ENCODE data around the gene TGM1.

Gene TGM1

GRCh38 chr14:24292118-24292807 is 29.3 kb upstream of the TGM1 start:
- DNase-seq (ENCODE audit: low read depth in 2 of 2): no peak

- no peak for DNase-seq (ENCODE audit: low read depth in 2 of 2)
Observed at GRCh38 chr14:24291446-24292117, 28.6 kb upstream of the TGM1 start.

GRCh38 chr14:24290746-24291145 is 27.8 kb upstream of the TGM1 start:
- DNase-seq (ENCODE audit: low read depth in 2 of 2): no peak

GRCh38 chr14:24289649-24290280 is 26.8 kb upstream of the TGM1 start:
- DNase-seq (ENCODE audit: low read depth in 2 of 2): no peak

- no peak for DNase-seq (ENCODE audit: low read depth in 2 of 2)
Observed at GRCh38 chr14:24286996-24287395, 24.0 kb upstream of the TGM1 start.

GRCh38 chr14:24285351-24285750 is 22.4 kb upstream of the TGM1 start:
- DNase-seq (ENCODE audit: low read depth in 2 of 2): no peak

- DNase-seq (ENCODE audit: low read depth in 2 of 2): no peak
Observed at GRCh38 chr14:24284501-24285035, 21.6 kb upstream of the TGM1 start.

GRCh38 chr14:24283796-24284460 is 21.0 kb upstream of the TGM1 start:
- no peak for DNase-seq (ENCODE audit: low read depth in 2 of 2)

GRCh38 chr14:24282736-24283135 is 19.8 kb upstream of the TGM1 start:
- DNase-seq (ENCODE audit: low read depth in 2 of 2): no peak

- DNase-seq (ENCODE audit: low read depth in 2 of 2): no peak
Observed at GRCh38 chr14:24281636-24282035, 18.7 kb upstream of the TGM1 start.

GRCh38 chr14:24280797-24281460 is 18.0 kb upstream of the TGM1 start:
- DNase-seq (ENCODE audit: low read depth in 2 of 2): no peak

- peak in 1 of 2 donors; percentile 29 for DNase-seq (ENCODE audit: low read depth in 2 of 2)
Observed at GRCh38 chr14:24279301-24280186, 16.6 kb upstream of the TGM1 start.

GRCh38 chr14:24278424-24278823 is 15.4 kb upstream of the TGM1 start:
- no peak for DNase-seq (ENCODE audit: low read depth in 2 of 2)

- DNase-seq (ENCODE audit: low read depth in 2 of 2): no peak
Observed at GRCh38 chr14:24277606-24278321, 14.8 kb upstream of the TGM1 start.

GRCh38 chr14:24277071-24277470 is 14.1 kb upstream of the TGM1 start:
- DNase-seq (ENCODE audit: low read depth in 2 of 2): no peak

GRCh38 chr14:24274101-24274543 is 11.1 kb upstream of the TGM1 start:
- DNase-seq (ENCODE audit: low read depth in 2 of 2): no peak

- DNase-seq (ENCODE audit: low read depth in 2 of 2): no peak
Observed at GRCh38 chr14:24273422-24273998, 10.5 kb upstream of the TGM1 start.

- DNase-seq (ENCODE audit: low read depth in 2 of 2): no peak
Observed at GRCh38 chr14:24272467-24272866, 9.5 kb upstream of the TGM1 start.

- DNase-seq (ENCODE audit: low read depth in 2 of 2): no peak
Observed at GRCh38 chr14:24271834-24272263, 8.9 kb upstream of the TGM1 start.
